ENCODE measurements around the gene ANTXR1.

The ANTXR1 gene

GRCh38 chr2:69096326-69097095 lies 83.5 kb downstream of the ANTXR1 start:
- DNase-seq, result no peak

- peak in 19 of 56 donors; percentile 6 to 54 (median 28) for DNase-seq
Measured at GRCh38 chr2:69097148-69097610, 84.2 kb downstream of the ANTXR1 start.

GRCh38 chr2:69097891-69098655 lies 85.1 kb downstream of the ANTXR1 start:
- DNase-seq, result no peak

- DNase-seq, result no peak
Measured at GRCh38 chr2:69099541-69099940, 86.6 kb downstream of the ANTXR1 start.

- peak in 1 of 56 donors; percentile 12 for DNase-seq
Measured at GRCh38 chr2:69100220-69100723, 87.3 kb downstream of the ANTXR1 start.

- DNase-seq, result no peak
Measured at GRCh38 chr2:69102041-69102593, 89.1 kb downstream of the ANTXR1 start.

GRCh38 chr2:69103419-69103818 lies 90.4 kb downstream of the ANTXR1 start:
- no peak for DNase-seq

GRCh38 chr2:69104261-69104660 lies 91.3 kb downstream of the ANTXR1 start:
- no peak for DNase-seq

- DNase-seq, result no peak
Measured at GRCh38 chr2:69109255-69109654, 96.3 kb downstream of the ANTXR1 start.

- DNase-seq, result no peak
Measured at GRCh38 chr2:69111076-69111475, 98.1 kb downstream of the ANTXR1 start.

- DNase-seq, result no peak
Measured at GRCh38 chr2:69113627-69114026, 100.6 kb downstream of the ANTXR1 start.

GRCh38 chr2:69114534-69114933 lies 101.6 kb downstream of the ANTXR1 start:
- no peak for DNase-seq

GRCh38 chr2:69116438-69116837 lies 103.5 kb downstream of the ANTXR1 start:
- no peak for DNase-seq

GRCh38 chr2:69118609-69119008 lies 105.6 kb downstream of the ANTXR1 start:
- no peak for DNase-seq

- DNase-seq, result no peak
Measured at GRCh38 chr2:69119104-69119894, 106.3 kb downstream of the ANTXR1 start.

- no peak for DNase-seq
Measured at GRCh38 chr2:69122271-69122670, 109.3 kb downstream of the ANTXR1 start.

- no peak for DNase-seq
Measured at GRCh38 chr2:69123182-69123581, 110.2 kb downstream of the ANTXR1 start.

- DNase-seq, result no peak
Measured at GRCh38 chr2:69124343-69124742, 111.4 kb downstream of the ANTXR1 start.

- DNase-seq, result no peak
Measured at GRCh38 chr2:69125816-69126215, 112.8 kb downstream of the ANTXR1 start.

- no peak for DNase-seq
Measured at GRCh38 chr2:69126341-69126740, 113.4 kb downstream of the ANTXR1 start.

- no peak for DNase-seq
Measured at GRCh38 chr2:69131452-69131851, 118.5 kb downstream of the ANTXR1 start.
